Measurements from ENCODE around the gene NHERF1. TPM values are rescaled to one million over a fixed set of nuclear protein-coding genes. Genes with fewer than 3 reads are reported as not detected.

NHERF1 gene
- total and polyA plus RNA-seq, 2 of the 8 experiments (the other 6 are each of a cell fraction or from before 2014, with no cell fraction given): 92.9 to 99.2 TPM

DNA sequence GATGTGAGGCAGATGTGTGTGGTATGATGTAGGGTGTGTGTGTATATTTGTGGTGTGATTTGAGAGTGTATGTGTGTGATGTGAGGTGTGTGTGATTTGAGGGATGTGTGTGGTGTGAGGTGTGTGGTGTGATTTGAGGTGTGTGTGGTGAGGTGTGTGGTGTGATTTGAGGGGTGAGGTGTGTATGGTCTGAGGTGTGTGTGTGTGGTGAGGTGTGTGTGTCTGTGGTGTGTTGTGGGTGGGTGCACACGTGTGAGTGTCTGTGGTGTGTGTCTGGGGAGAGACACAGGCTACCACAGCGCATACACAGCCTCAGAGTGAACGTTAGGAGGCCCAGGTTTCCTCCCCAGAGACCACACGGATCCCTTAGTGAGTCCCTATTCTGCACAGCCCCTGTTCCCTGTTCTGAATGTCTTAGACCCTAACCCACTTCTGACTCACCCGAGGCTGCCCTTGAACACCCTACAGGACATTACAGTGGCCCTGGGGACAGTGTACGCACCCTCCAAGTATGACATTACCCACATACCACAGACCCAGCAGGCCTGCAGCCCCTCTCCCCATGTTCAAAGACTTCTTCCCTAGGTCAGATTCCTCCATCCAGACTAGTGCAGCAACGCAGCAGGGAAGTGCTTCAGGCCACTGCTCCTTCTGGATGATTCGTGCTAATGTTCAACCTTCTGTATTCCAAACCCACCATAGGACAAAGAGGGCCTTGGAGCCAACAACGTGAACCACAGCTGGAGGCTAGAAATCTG lies 14.9 kb upstream of the NHERF1 start (continued):
- TF ChIP-seq HDAC2 (IDR thresholded peaks at IDR 0.05; ENCODE audit: borderline replicate concordance in 1 of 2, low read depth in 2 of 2, low read length in 2 of 2): no peak
- TF ChIP-seq KDM5A (IDR thresholded peaks at IDR 0.05; ENCODE audit: low read length): no peak
- TF ChIP-seq RBBP5 (IDR thresholded peaks at IDR 0.05; ENCODE audit: borderline replicate concordance, low read depth, low read length): no peak
- no peak for TF ChIP-seq CTBP2 (IDR thresholded peaks at IDR 0.05; ENCODE audit: borderline replicate concordance, insufficient read depth, insufficient read length, low read length)
- no peak for TF ChIP-seq SP4 (IDR thresholded peaks at IDR 0.05; ENCODE audit: low read length)
- TF ChIP-seq RAD21 (IDR thresholded peaks at IDR 0.05 in 1 of 2, conservative IDR thresholded peaks at IDR 0.05 in 1 of 2; ENCODE audit: low read depth in 2 of 2, low read length in 2 of 2): no peak
- no peak for TF ChIP-seq BRCA1 (IDR thresholded peaks at IDR 0.05; ENCODE audit: low read depth, low read length)
- TF ChIP-seq FOSL1 (IDR thresholded peaks at IDR 0.05; ENCODE audit: insufficient read depth, low read depth, low read length): no peak
- no peak for TF ChIP-seq TBP (IDR thresholded peaks at IDR 0.05; ENCODE audit: low read depth, low read length)
- TF ChIP-seq, protein P1, sequence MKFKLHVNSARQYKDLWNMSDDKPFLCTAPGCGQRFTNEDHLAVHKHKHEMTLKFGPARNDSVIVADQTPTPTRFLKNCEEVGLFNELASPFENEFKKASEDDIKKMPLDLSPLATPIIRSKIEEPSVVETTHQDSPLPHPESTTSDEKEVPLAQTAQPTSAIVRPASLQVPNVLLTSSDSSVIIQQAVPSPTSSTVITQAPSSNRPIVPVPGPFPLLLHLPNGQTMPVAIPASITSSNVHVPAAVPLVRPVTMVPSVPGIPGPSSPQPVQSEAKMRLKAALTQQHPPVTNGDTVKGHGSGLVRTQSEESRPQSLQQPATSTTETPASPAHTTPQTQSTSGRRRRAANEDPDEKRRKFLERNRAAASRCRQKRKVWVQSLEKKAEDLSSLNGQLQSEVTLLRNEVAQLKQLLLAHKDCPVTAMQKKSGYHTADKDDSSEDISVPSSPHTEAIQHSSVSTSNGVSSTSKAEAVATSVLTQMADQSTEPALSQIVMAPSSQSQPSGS (IDR thresholded peaks at IDR 0.05; ENCODE audit: low read length): no peak
- no peak for TF ChIP-seq HDAC6 (IDR thresholded peaks at IDR 0.05; ENCODE audit: low read depth, low read length)

Data from H1 (cell line).